Activated CD8-positive, alpha-beta memory T cell treated with anti-CD3 and anti-CD28 coated beads, Interleukin-2, amount 50 U/mL, for 24 hours (primary cell): Measurements from ENCODE around the gene PSMA8.
"Not testable (repeated sequence)": the region's sequence is repeated elsewhere in the genome, so short reads cannot be mapped to it uniquely, and the experiment has no call there.

ENCODE experiments used
- DNase-seq: peaks from one replicate; pipeline ENCODE4 v3.0.0-alpha.2; 2020; ENCODE audit errors: extremely low read depth

PSMA8 gene

GRCh38 chr18:26233208-26233607 lies 99.5 kb downstream of the PSMA8 start:
- no peak for DNase-seq

- not testable (repeated sequence) for DNase-seq
These were observed 103.7 kb downstream of the PSMA8 start for GRCh38 chr18:26237363-26237762.

- not testable (repeated sequence) for DNase-seq
These were observed 105.0 kb downstream of the PSMA8 start for GRCh38 chr18:26238718-26239117.

- DNase-seq = not testable (repeated sequence)
These were observed 108.7 kb downstream of the PSMA8 start for GRCh38 chr18:26242392-26242791.
